Neural crest cell (in vitro differentiated cells): ENCODE results near the gene PARVB. TPM values are rescaled to one million over a fixed set of nuclear protein-coding genes. Genes with fewer than 3 reads are reported as not detected.

ENCODE experiments used
- DNase-seq: peaks from one replicate; pipeline ENCODE4 v3.0.0; 2021; ENCODE audit warnings: low read depth, mixed read lengths, low spot score
- H3K27ac Mint-ChIP-seq: one replicate; pipeline ENCODE4 v1.8.0; 2021; ENCODE audit warnings: mild to moderate bottlenecking, mixed read lengths; ENCODE audit not compliant: unreplicated experiment
- H3K27me3 Mint-ChIP-seq: 2 replicates; pipeline ENCODE4 v1.8.0; 2021; ENCODE audit warnings: low read depth, mild to moderate bottlenecking, mixed read lengths
- H3K36me3 Mint-ChIP-seq: 2 replicates; pipeline ENCODE4 v1.8.0; 2021; ENCODE audit warnings: low read depth, mild to moderate bottlenecking, mixed read lengths
- H3K4me1 Mint-ChIP-seq: 2 replicates; pipeline ENCODE4 v1.8.0; 2021; ENCODE audit warnings: mixed read lengths
- H3K4me3 Mint-ChIP-seq: one replicate; pipeline ENCODE4 v1.8.0; 2021; ENCODE audit warnings: mild to moderate bottlenecking, mixed read lengths
- H3K9me3 Mint-ChIP-seq: 2 replicates; pipeline ENCODE4 v1.8.0; 2021; ENCODE audit warnings: mixed read lengths
- CTCF ChIP-seq: fragments of 200-600 bp; sonication (generic); conservative IDR thresholded peaks from 2 replicates; pipeline ENCODE4 v1.5.0; 2021; ENCODE audit warnings: antibody characterized with exemption, mild to moderate bottlenecking
- total RNA-seq: library from RNA; stranded (reverse); gene quantifications from 2 replicates; pipeline ENCODE4 v1.2.1, GENCODE V29; 2021

Gene PARVB
- total RNA-seq, 1 donor from 2014 or later: 21.8 TPM

DNA sequence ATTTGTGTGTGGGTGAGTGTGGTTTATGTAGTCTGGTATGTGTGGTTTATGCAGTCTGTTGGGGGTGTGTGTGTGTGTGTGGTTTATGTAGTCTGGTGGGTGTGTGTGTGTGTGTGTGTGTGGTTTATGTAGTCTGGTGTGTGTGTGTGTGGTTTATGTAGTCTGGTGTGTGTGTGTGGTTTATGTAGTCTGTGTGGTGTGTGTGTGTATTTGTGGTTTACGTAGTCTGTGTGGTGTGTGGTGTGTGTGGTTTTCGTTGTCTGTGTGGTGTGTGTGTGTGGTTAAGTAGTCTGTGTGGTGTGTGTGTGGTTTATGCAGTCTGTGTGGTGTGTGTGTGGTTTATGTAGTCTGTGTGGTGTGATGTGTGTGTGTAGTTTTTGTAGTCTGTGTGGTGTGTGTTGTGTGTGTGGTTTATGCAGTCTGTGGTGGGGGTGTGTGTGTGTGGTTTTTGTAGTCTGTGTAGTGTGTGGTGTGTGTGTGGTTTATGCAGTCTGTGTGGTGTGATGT, 130.4 kb downstream of the PARVB start:
- Mint-ChIP-seq H3K9me3 (no peaks in the 10 kb centered on the region), H3K4me1 (peaks cover 8% of the 10 kb centered on the region), H3K27ac (no peak overlapping the region), H3K4me3 (no peak overlapping the region), H3K27me3 (no peaks in the 10 kb centered on the region), H3K36me3 (no peaks in the 10 kb centered on the region)
- no peak for DNase-seq
- no peak for TF ChIP-seq CTCF

DNA sequence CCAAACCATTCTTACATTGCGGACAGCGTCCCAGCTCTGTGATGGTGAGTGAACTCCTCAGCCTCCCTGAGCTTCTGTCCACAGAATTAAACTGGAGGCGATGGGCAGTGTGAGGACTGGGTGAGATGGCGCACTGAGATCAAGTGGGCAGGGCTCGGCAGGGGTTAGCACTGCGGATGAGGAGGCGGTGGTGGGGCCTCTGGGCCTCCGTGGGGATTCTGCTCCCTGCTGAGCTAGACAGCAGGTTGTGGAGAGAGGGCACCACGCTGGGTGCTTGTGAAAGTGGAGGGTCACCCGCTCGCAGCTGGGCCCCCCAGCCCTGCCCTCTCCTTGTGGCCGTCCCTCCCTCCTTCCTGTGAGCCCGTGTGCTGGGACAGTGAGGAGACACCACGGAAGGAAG, 131.0 kb downstream of the PARVB start:
- TF ChIP-seq CTCF: no peak
- Mint-ChIP-seq H3K36me3 (no peaks in the 10 kb centered on the region), H3K9me3 (no peaks in the 10 kb centered on the region), H3K27me3 (no peaks in the 10 kb centered on the region), H3K27ac (no peak overlapping the region), H3K4me3 (no peak overlapping the region), H3K4me1 (peaks cover 8% of the 10 kb centered on the region)
- no peak for DNase-seq

DNA sequence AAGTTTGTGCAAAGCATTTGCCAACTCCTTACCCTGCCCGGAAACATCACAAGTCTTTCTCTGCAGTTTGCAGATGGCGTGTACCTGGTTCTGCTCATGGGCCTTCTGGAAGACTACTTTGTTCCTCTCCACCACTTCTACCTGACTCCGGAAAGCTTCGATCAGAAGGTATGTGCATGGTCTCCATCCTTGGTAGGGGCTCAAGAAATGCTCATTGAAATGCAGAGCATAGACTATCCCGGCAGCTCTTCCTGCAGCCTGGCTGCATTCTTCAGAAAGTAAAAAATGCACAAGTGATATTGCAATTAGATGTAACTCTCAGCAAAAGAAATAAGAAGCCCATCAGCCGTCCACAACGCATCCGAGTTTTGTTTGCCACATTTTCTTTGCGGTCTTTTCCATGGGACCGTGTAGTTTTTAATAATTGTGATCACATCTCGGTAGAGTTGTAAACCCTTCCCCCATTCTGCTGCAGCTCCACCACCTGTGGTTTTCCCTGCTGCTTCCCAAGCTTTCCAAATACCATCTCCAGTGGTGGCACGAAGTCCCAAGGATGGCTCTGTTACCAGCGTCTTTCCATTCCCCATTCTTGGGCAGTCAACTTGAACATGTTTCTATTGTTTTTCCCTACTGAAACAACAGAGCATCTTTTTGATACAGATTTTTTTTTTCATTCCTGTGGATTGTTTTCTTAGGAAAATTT, 134.0 kb downstream of the PARVB start:
- peaks cover 8% of the 10 kb centered on the region for H3K4me1 Mint-ChIP-seq
- H3K4me3 Mint-ChIP-seq: no peak overlapping the region
- TF ChIP-seq CTCF: no peak
- H3K9me3 Mint-ChIP-seq: no peaks in the 10 kb centered on the region
- no peaks in the 10 kb centered on the region for H3K36me3 Mint-ChIP-seq
- H3K27ac Mint-ChIP-seq: no peak overlapping the region
- DNase-seq: no peak
- H3K27me3 Mint-ChIP-seq: no peaks in the 10 kb centered on the region

GRCh38 chr22:44158816-44159215, 134.7 kb downstream of the PARVB start:
- no peak overlapping the region for H3K4me3 Mint-ChIP-seq
- no peaks in the 10 kb centered on the region for H3K36me3 Mint-ChIP-seq
- DNase-seq: no peak
- peaks cover 8% of the 10 kb centered on the region for H3K4me1 Mint-ChIP-seq
- no peaks in the 10 kb centered on the region for H3K9me3 Mint-ChIP-seq
- no peaks in the 10 kb centered on the region for H3K27me3 Mint-ChIP-seq
- H3K27ac Mint-ChIP-seq: no peak overlapping the region
- no peak for TF ChIP-seq CTCF

DNA sequence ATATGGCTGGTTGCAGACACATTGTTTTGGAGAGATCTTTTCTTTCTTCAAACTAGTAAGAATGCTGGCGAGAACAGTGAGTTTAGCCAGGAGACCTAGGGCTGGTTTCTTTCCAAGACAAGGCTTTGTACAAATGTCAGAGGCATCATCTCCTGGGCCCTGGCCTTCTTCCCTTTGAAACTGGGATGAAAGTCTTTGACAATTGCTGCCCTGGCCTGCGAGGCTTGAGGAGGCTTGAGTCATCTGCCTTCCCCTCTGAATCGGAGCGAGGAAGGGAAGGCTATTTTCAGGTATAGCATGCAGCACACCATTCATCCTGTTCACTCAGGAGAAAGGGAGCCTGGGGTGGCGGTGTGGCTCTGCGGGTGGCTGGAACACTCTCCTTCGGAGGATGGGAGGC, 135.1 kb downstream of the PARVB start:
- no peak for TF ChIP-seq CTCF
- Mint-ChIP-seq H3K27ac (no peak overlapping the region), H3K36me3 (no peaks in the 10 kb centered on the region), H3K9me3 (no peaks in the 10 kb centered on the region), H3K4me3 (no peak overlapping the region), H3K27me3 (no peaks in the 10 kb centered on the region), H3K4me1 (peaks cover 8% of the 10 kb centered on the region)
- DNase-seq: no peak
